GM12875 (cell line): ENCODE data around the gene ACAA1.

Experiments
- H3K4me3 ChIP-seq: one replicate; pipeline ENCODE4 v1.5.1; 2011; ENCODE audit warnings: low read depth, low read length, control low read depth
- CTCF ChIP-seq: IDR thresholded peaks from 2 replicates; pipeline ENCODE4 v1.5.1; 2011; ENCODE audit warnings: low read depth, mild to moderate bottlenecking, control low read depth, inconsistent platforms, low read length, moderate library complexity, borderline replicate concordance; ENCODE audit not compliant: insufficient read depth

ACAA1 gene

GRCh38 chr3:38127611-38128302 lies 9.2 kb downstream of the ACAA1 start:
- no peak overlapping the region for H3K4me3 ChIP-seq
- TF ChIP-seq CTCF = no peak

GRCh38 chr3:38126121-38126892 lies 10.6 kb downstream of the ACAA1 start:
- TF ChIP-seq CTCF = no peak
- H3K4me3 ChIP-seq = no peak overlapping the region

GRCh38 chr3:38125305-38126120 lies 11.4 kb downstream of the ACAA1 start:
- TF ChIP-seq CTCF = no peak
- no peak overlapping the region for H3K4me3 ChIP-seq

DNA sequence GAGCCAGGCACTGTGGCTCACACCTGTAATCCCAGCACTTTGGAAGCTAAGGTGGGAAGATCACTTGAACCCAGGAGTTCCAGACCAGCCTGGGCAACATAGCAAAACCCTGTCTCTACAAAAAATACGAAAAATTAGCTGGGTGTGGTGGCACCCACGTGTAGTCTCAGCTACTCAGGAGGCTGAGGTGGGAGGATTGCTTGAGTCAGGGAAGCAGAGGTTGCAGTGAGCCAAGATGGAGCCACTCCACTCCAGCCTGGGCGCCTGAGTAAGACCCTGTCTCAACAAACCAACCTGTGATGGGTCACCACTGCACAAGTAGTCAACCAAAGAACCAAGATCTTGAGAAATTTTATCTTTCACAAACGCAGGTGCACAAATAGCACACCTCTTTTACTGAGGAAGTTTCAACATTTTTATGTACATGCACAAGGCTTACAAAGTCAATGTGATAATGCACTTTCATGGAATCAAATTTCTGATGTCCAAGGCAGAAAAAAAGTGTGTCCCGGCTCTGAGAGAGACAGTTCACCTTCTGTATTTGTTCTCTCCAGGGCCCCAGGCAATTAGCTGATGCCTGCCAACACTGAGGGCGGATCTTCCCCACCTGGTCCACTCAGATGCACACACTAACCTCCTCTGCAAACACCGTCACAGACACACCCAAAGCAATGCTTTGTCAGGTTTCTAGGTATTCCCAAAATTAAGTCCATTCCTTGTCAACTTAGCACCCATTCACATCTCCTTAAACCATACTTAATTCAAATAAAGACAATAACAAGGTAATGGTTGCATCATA lies 12.4 kb downstream of the ACAA1 start:
- TF ChIP-seq CTCF = no peak

DNA sequence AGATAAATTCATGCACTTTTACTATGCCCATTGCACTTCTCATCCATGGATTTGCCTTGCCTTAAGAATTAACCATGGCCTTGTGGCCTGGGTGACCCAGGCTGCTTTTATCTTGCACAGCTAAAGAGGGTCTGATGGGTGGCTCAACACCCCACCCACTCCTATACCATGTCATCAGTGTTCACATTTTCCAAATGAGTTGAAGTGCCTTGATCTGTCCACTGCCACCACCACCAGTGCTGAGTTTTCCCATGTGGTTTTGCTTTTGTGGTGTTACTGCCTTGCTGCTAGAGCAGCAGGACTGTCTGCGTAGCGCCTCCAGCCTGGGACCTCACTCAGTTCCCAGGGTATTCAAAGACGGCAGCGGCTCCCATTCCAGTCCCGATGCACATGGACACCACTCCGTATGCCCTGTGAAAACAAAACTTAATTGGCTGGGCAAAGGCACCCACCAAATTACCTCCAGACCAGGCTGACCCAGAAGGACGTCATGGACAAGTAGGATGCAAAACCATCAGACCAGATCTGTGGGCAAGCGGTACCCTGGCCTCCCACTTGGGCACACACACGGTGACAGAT lies 14.1 kb downstream of the ACAA1 start:
- no peak for TF ChIP-seq CTCF
- no peak overlapping the region for H3K4me3 ChIP-seq

More for the DNA sequence above, 12.4 kb downstream of the ACAA1 start:
- H3K4me3 ChIP-seq = no peak overlapping the region

DNA sequence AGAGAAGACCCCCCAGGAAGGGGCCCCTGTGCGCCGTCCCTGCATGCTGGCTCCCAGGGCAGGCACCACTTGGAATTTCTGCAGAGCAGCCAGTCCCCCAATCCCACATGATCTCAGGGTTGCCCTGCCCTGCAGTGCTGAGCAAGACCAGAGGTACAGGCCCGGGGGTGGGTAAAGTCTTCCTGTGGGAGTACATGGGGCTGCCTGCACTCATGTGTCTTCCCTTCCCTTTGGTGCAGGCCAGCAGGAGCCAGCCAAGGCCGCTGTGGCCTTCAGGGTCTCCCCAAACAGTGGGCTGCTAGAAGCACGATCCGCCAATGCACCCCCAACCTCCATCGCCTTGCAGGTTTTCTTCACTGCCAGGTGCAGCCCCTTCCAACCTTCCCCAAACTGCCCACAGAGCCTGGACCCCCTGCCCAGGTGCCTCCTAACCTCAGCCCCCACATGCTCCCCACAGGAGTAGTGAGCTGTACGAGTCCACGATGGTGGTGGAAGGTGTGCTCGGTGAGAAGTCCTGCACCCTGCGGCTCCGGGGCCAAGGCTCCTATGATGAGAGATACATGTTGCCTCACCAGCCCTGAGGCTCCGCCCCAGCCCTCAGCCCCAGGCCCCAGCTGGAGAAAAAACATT lies 15.0 kb downstream of the ACAA1 start:
- TF ChIP-seq CTCF = no peak
- no peak overlapping the region for H3K4me3 ChIP-seq
